MCF 10A (cell line): ENCODE results near the gene KIF18B. TPM values are rescaled to one million over a fixed set of nuclear protein-coding genes. Genes with fewer than 3 reads are reported as not detected.

Source experiments
- BruUV-seq: library from RNA; stranded (reverse); fragments of 400-500 nt; replicated peaks from 2 replicates; lab custom pipeline; 2021; lab: Mats Ljungman, UMichigan
- CTCF ChIA-PET: fragments of 300-600 bp; sonication (Branson Sonifier 250); formaldehyde crosslinking; extraction: SDS; loops from one replicate; lab custom pipeline; 2021; ENCODE audit warnings: antibody characterized with exemption, inconsistent platforms; lab: Yijun Ruan, JAX
- POLR2A ChIA-PET: fragments of 300-600, 350-650 bp; sonication (Branson Sonifier 250); formaldehyde crosslinking; extraction: SDS; loops from one replicate; lab custom pipeline; 2020; ENCODE audit warnings: antibody characterized with exemption, inconsistent platforms; lab: Yijun Ruan, JAX
- DNase-seq: peaks from one replicate; pipeline ENCODE4 v3.0.0-alpha.2; 2018; ENCODE audit not compliant: unreplicated experiment
- H3K27ac Mint-ChIP-seq: one replicate; pipeline ENCODE4 v1.8.0; 2022; ENCODE audit warnings: mild to moderate bottlenecking, low read depth, mixed read lengths; ENCODE audit not compliant: unreplicated experiment
- H3K27me3 Mint-ChIP-seq: one replicate; pipeline ENCODE4 v1.8.0; 2022; ENCODE audit warnings: mixed read lengths; ENCODE audit not compliant: insufficient read depth, unreplicated experiment
- H3K36me3 Mint-ChIP-seq: one replicate; pipeline ENCODE4 v1.8.0; 2022; ENCODE audit warnings: mild to moderate bottlenecking, moderate library complexity, mixed read lengths; ENCODE audit not compliant: insufficient read depth, unreplicated experiment
- H3K4me1 Mint-ChIP-seq: one replicate; pipeline ENCODE4 v1.8.0; 2022; ENCODE audit warnings: mixed read lengths; ENCODE audit not compliant: insufficient read depth, unreplicated experiment
- H3K4me3 Mint-ChIP-seq: one replicate; pipeline ENCODE4 v1.8.0; 2022; ENCODE audit warnings: mild to moderate bottlenecking, moderate library complexity, mixed read lengths; ENCODE audit not compliant: unreplicated experiment
- H3K9me3 Mint-ChIP-seq: one replicate; pipeline ENCODE4 v1.8.0; 2022; ENCODE audit warnings: mixed read lengths; ENCODE audit not compliant: unreplicated experiment
- intact Hi-C: fragments of 100-400 bp; cut with micrococcal nuclease; formaldehyde crosslinking; loops from 2 replicates; pipeline ENCODE4 v1.14.1; 2022
- total RNA-seq: library from RNA; stranded (reverse); gene quantifications from 2 replicates; pipeline ENCODE4 v1.2.3, GENCODE V29; 2022
- TF ChIP-seq, protein P1 (sequence below): fragments of 200-600 bp; IDR thresholded peaks from one replicate; pipeline ENCODE4 v1.8.0; 2022; ENCODE audit warnings: antibody characterized with exemption, mild to moderate bottlenecking; ENCODE audit not compliant: unreplicated experiment

Gene KIF18B
- total RNA-seq, 1 experiment from 2014 or later: 17.5 TPM

- BruUV-seq: no TSS peak
- POLR2A ChIA-PET: interaction anchor here (1.7 kb wide), 1 partner anchor 53 kb away, joined by 8 read pairs; no protein-coding TSS in a partner anchor
- intact Hi-C loops: no loop called here
Observed at GRCh38 chr17:44967026-44967906, 19.7 kb upstream of the KIF18B start.

GRCh38 chr17:44966348-44967025, 18.9 kb upstream of the KIF18B start:
- intact Hi-C loops: no loop called here
- no TSS peak for BruUV-seq
- DNase-seq: no peak
- ChIA-PET POLR2A (no interaction called here), CTCF (interaction anchor here (0.7 kb wide), 1 partner anchor 46 kb away, joined by 3 read pairs; no protein-coding TSS in a partner anchor)
- H3K27me3 Mint-ChIP-seq: no peaks in the 10 kb centered on the region
- H3K4me1 Mint-ChIP-seq: peaks cover 13% of the 10 kb centered on the region
- no peaks in the 10 kb centered on the region for H3K36me3 Mint-ChIP-seq
- H3K9me3 Mint-ChIP-seq: no peaks in the 10 kb centered on the region
- no peak overlapping the region for H3K27ac Mint-ChIP-seq
- TF ChIP-seq, protein P1, sequence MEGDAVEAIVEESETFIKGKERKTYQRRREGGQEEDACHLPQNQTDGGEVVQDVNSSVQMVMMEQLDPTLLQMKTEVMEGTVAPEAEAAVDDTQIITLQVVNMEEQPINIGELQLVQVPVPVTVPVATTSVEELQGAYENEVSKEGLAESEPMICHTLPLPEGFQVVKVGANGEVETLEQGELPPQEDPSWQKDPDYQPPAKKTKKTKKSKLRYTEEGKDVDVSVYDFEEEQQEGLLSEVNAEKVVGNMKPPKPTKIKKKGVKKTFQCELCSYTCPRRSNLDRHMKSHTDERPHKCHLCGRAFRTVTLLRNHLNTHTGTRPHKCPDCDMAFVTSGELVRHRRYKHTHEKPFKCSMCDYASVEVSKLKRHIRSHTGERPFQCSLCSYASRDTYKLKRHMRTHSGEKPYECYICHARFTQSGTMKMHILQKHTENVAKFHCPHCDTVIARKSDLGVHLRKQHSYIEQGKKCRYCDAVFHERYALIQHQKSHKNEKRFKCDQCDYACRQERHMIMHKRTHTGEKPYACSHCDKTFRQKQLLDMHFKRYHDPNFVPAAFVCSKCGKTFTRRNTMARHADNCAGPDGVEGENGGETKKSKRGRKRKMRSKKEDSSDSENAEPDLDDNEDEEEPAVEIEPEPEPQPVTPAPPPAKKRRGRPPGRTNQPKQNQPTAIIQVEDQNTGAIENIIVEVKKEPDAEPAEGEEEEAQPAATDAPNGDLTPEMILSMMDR: no peak
- H3K4me3 Mint-ChIP-seq: no peak overlapping the region

More at GRCh38 chr17:44967026-44967906, 19.7 kb upstream of the KIF18B start:
- Mint-ChIP-seq H3K4me1 (peaks cover 21% of the 10 kb centered on the region), H3K4me3 (no peak overlapping the region), H3K36me3 (no peaks in the 10 kb centered on the region), H3K27ac (no peak overlapping the region), H3K9me3 (no peaks in the 10 kb centered on the region), H3K27me3 (no peaks in the 10 kb centered on the region)
- CTCF ChIA-PET: no interaction called here
- DNase-seq: no peak
- TF ChIP-seq, protein P1: no peak

GRCh38 chr17:44965481-44966234, 18.1 kb upstream of the KIF18B start:
- H3K27ac Mint-ChIP-seq: no peak overlapping the region
- no peak for DNase-seq
- H3K9me3 Mint-ChIP-seq: no peaks in the 10 kb centered on the region
- peaks cover 15% of the 10 kb centered on the region for H3K4me1 Mint-ChIP-seq
- ChIA-PET CTCF (interaction anchor here (1.5 kb wide), 1 partner anchor 54 kb away, joined by 6 read pairs; no protein-coding TSS in a partner anchor), POLR2A (no interaction called here)
- no peaks in the 10 kb centered on the region for H3K36me3 Mint-ChIP-seq
- intact Hi-C loops: no loop called here
- H3K4me3 Mint-ChIP-seq: no peak overlapping the region
- no peaks in the 10 kb centered on the region for H3K27me3 Mint-ChIP-seq
- no TSS peak for BruUV-seq
- TF ChIP-seq, protein P1: no peak
